H9 (cell line): ENCODE data around the gene SGCD. TPM values are rescaled to one million over a fixed set of nuclear protein-coding genes. Genes with fewer than 3 reads are reported as not detected.

ENCODE experiments used
- DNase-seq: peaks from one replicate; pipeline ENCODE4 v3.0.0-alpha.2; 2017
- H2AFZ ChIP-seq: one replicate; pipeline ENCODE4 v1.6.1; 2013; ENCODE audit warnings: mild to moderate bottlenecking, low read length, control low read depth, moderate library complexity
- H2AK5ac ChIP-seq: 2 replicates; pipeline ENCODE4 v1.6.1; 2013; ENCODE audit warnings: low read length, control low read depth, mixed read lengths; ENCODE audit not compliant: insufficient read length
- H2BK120ac ChIP-seq: one replicate; pipeline ENCODE4 v1.6.1; 2013; ENCODE audit warnings: low read depth, mild to moderate bottlenecking, low read length, control low read depth, inconsistent platforms; ENCODE audit not compliant: poor library complexity, severe bottlenecking
- H2BK12ac ChIP-seq: 2 replicates; pipeline ENCODE4 v1.6.1; 2013; ENCODE audit warnings: low read length, control low read depth, mixed read lengths, low read depth; ENCODE audit not compliant: insufficient read length
- H2BK15ac ChIP-seq: 2 replicates; pipeline ENCODE4 v1.6.1; 2013; ENCODE audit warnings: low read depth, low read length, control low read depth
- H2BK20ac ChIP-seq: one replicate; pipeline ENCODE4 v1.6.1; 2013; ENCODE audit warnings: low read depth, mild to moderate bottlenecking, low read length, control low read depth, inconsistent platforms; ENCODE audit not compliant: poor library complexity, severe bottlenecking
- H2BK5ac ChIP-seq: 2 replicates; pipeline ENCODE4 v1.6.1; 2013; ENCODE audit warnings: low read length, control low read depth, mixed read lengths; ENCODE audit not compliant: insufficient read length
- H3K14ac ChIP-seq: 2 replicates; pipeline ENCODE4 v1.6.1; 2013; ENCODE audit warnings: low read length, control low read depth; ENCODE audit not compliant: insufficient read depth
- H3K18ac ChIP-seq: 2 replicates; pipeline ENCODE4 v1.6.1; 2013; ENCODE audit warnings: low read depth, mild to moderate bottlenecking, mixed read lengths, low read length, control low read depth; ENCODE audit not compliant: insufficient read length
- H3K23ac ChIP-seq: 2 replicates; pipeline ENCODE4 v1.6.1; 2013; ENCODE audit warnings: low read length, control low read depth, mixed read lengths, low read depth; ENCODE audit not compliant: insufficient read length
- H3K23me2 ChIP-seq: 2 replicates; pipeline ENCODE4 v1.6.1; 2013; ENCODE audit warnings: low read depth, mild to moderate bottlenecking, mixed read lengths, low read length, control low read depth; ENCODE audit not compliant: insufficient read length, poor library complexity, severe bottlenecking
- H3K27ac ChIP-seq: 2 replicates; pipeline ENCODE4 v1.5.1; 2013; ENCODE audit warnings: low read length, control low read depth, mixed read lengths, low read depth; ENCODE audit not compliant: insufficient read length
- H3K27me3 ChIP-seq: 2 replicates; pipeline ENCODE4 v1.6.1; 2013; ENCODE audit warnings: low read length, control low read depth, inconsistent platforms; ENCODE audit not compliant: insufficient read depth
- H3K4ac ChIP-seq: 2 replicates; pipeline ENCODE4 v1.6.1; 2013; ENCODE audit warnings: low read depth, mild to moderate bottlenecking, control low read depth, inconsistent platforms, low read length, moderate library complexity
- H3K4me1 ChIP-seq: 2 replicates; pipeline ENCODE4 v1.6.1; 2013; ENCODE audit warnings: low read length, control low read depth, inconsistent platforms; ENCODE audit not compliant: insufficient read depth
- H3K4me2 ChIP-seq: 2 replicates; pipeline ENCODE4 v1.6.1; 2013; ENCODE audit warnings: low read length, control low read depth, mixed read lengths; ENCODE audit not compliant: insufficient read length, insufficient read depth
- H3K56ac ChIP-seq: 2 replicates; pipeline ENCODE4 v1.6.1; 2013; ENCODE audit warnings: low read depth, mild to moderate bottlenecking, mixed read lengths, low read length, control low read depth; ENCODE audit not compliant: insufficient read length
- H3K79me1 ChIP-seq: 2 replicates; pipeline ENCODE4 v1.6.1; 2013; ENCODE audit warnings: low read depth, mild to moderate bottlenecking, moderate library complexity, low read length, control low read depth, inconsistent platforms; ENCODE audit not compliant: insufficient read depth, poor library complexity, severe bottlenecking
- H3K79me2 ChIP-seq: 2 replicates; pipeline ENCODE4 v1.6.1; 2013; ENCODE audit warnings: low read length, control low read depth, inconsistent platforms; ENCODE audit not compliant: insufficient read depth
- H3K9ac ChIP-seq: 2 replicates; pipeline ENCODE4 v1.6.1; 2013; ENCODE audit warnings: low read length, control low read depth, mixed read lengths; ENCODE audit not compliant: insufficient read length; ENCODE audit errors: extremely low read depth
- H3K9me3 ChIP-seq: one replicate; pipeline ENCODE4 v1.6.1; 2013; ENCODE audit warnings: low read depth, low read length, inconsistent platforms; ENCODE audit not compliant: control insufficient read depth
- H3T11ph ChIP-seq: one replicate; pipeline ENCODE4 v1.6.1; 2013; ENCODE audit warnings: mild to moderate bottlenecking, low read length, control low read depth, inconsistent platforms
- H4K20me1 ChIP-seq: one replicate; pipeline ENCODE4 v1.6.1; 2013; ENCODE audit not compliant: control insufficient read depth, insufficient read length, insufficient read depth
- H4K5ac ChIP-seq: 2 replicates; pipeline ENCODE4 v1.6.1; 2013; ENCODE audit warnings: low read depth, mild to moderate bottlenecking, mixed read lengths, low read length, control low read depth; ENCODE audit not compliant: insufficient read length
- H4K8ac ChIP-seq: replicated peaks from 2 replicates; pipeline ENCODE4 v1.6.1; 2013; ENCODE audit warnings: low read length, control low read depth, mixed read lengths, low read depth; ENCODE audit not compliant: insufficient read length
- H4K91ac ChIP-seq: 2 replicates; pipeline ENCODE4 v1.6.1; 2013; ENCODE audit warnings: low read depth, mild to moderate bottlenecking, moderate library complexity, mixed read lengths, low read length, control low read depth; ENCODE audit not compliant: insufficient read length
- H3K27ac Mint-ChIP-seq, 3 experiments: 2 replicates in 2 of 3; 3 replicates in 1 of 3; pipeline ENCODE4 v1.8.0; 2020 to 2021; ENCODE audit warnings: mixed read lengths in 3 of 3, mild to moderate bottlenecking in 1 of 3, moderate library complexity in 1 of 3
- H3K27me3 Mint-ChIP-seq: 2 replicates; pipeline ENCODE4 v1.8.0; 2021; ENCODE audit warnings: low read depth, mild to moderate bottlenecking, moderate library complexity, mixed read lengths
- H3K36me3 Mint-ChIP-seq, 3 experiments: 2 replicates in 2 of 3; 3 replicates in 1 of 3; pipeline ENCODE4 v1.8.0; 2020 to 2021; ENCODE audit warnings: low read depth in 3 of 3, mixed read lengths in 3 of 3; ENCODE audit not compliant: insufficient read depth in 1 of 3
- H3K4me1 Mint-ChIP-seq, 2 experiments: 2 replicates each; pipeline ENCODE4 v1.8.0; 2020; ENCODE audit warnings: mixed read lengths in 2 of 2
- H3K4me3 Mint-ChIP-seq, 2 experiments: 2 replicates in 1 of 2; 3 replicates in 1 of 2; pipeline ENCODE4 v1.8.0; 2020 to 2021; ENCODE audit warnings: mild to moderate bottlenecking in 2 of 2, mixed read lengths in 2 of 2, moderate library complexity in 1 of 2
- H3K9me3 Mint-ChIP-seq, 2 experiments: 2 replicates in 1 of 2; 3 replicates in 1 of 2; pipeline ENCODE4 v1.8.0; 2020; ENCODE audit warnings: mild to moderate bottlenecking in 2 of 2, mixed read lengths in 2 of 2, moderate library complexity in 1 of 2
- WGBS: extraction: QIAGEN DNeasy Blood & Tissue Kit; methylation state at CpG from one replicate; pipeline ENCODE4 v1.1.7; 2013; ENCODE audit warnings: missing lambda C conversion rate, low lambda C conversion rate, mixed read lengths; ENCODE audit not compliant: insufficient read length; ENCODE audit errors: extremely low coverage; 5-methylcytosine and 5-hydroxymethylcytosine counted together
- total RNA-seq: library from RNA; stranded (reverse); gene quantifications from 2 replicates; pipeline ENCODE4 v1.2.1, GENCODE V29; 2021
- TF ChIP-seq, protein P1 (sequence below): fragments of 200-600 bp; sonication (generic); conservative IDR thresholded peaks from 3 replicates; pipeline ENCODE4 v1.8.0; 2021; ENCODE audit warnings: antibody characterized with exemption, mild to moderate bottlenecking

The SGCD gene
- total RNA-seq, 1 experiment from 2014 or later = 0.11 TPM

DNA sequence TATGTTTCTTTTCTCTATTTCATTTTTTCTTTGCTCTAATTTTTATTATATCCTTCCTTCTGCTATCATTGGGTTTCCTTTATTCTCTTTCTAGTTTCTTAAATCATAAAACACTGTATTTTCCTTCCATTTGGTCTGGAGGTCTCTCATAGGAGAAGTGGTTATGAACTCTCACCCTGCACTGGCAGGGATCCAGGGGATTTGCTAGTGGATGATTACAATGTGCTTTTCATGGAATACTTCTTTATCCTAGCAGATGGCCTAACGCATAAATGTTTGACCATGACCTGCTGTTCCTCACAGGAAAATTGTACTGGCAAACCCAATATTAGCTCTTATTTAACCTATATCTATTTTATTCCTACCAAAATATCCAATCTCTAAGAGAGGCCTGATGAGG, 31.5 kb upstream of the SGCD start:
- H3K9ac ChIP-seq = no peak overlapping the region
- Mint-ChIP-seq H3K27ac (no peak overlapping the region), H3K36me3 (no peaks in the 10 kb centered on the region), H3K4me3 (no peak overlapping the region), H3K4me1 (no peaks in the 10 kb centered on the region), H3K27me3 (no peaks in the 10 kb centered on the region), H3K9me3 (no peaks in the 10 kb centered on the region)
- H3K79me1 ChIP-seq = no peaks in the 10 kb centered on the region
- H2AK5ac ChIP-seq = no peak overlapping the region
- H4K91ac ChIP-seq = no peak overlapping the region
- no peak overlapping the region for H4K8ac ChIP-seq
- TF ChIP-seq, protein P1, sequence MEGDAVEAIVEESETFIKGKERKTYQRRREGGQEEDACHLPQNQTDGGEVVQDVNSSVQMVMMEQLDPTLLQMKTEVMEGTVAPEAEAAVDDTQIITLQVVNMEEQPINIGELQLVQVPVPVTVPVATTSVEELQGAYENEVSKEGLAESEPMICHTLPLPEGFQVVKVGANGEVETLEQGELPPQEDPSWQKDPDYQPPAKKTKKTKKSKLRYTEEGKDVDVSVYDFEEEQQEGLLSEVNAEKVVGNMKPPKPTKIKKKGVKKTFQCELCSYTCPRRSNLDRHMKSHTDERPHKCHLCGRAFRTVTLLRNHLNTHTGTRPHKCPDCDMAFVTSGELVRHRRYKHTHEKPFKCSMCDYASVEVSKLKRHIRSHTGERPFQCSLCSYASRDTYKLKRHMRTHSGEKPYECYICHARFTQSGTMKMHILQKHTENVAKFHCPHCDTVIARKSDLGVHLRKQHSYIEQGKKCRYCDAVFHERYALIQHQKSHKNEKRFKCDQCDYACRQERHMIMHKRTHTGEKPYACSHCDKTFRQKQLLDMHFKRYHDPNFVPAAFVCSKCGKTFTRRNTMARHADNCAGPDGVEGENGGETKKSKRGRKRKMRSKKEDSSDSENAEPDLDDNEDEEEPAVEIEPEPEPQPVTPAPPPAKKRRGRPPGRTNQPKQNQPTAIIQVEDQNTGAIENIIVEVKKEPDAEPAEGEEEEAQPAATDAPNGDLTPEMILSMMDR = no peak
- DNase-seq = no peak
- H3K4me1 ChIP-seq = no peaks in the 10 kb centered on the region
- H4K5ac ChIP-seq = no peak overlapping the region
- no peaks in the 10 kb centered on the region for H3K79me2 ChIP-seq
- no peak overlapping the region for H3K27ac ChIP-seq
- no peak overlapping the region for H2BK120ac ChIP-seq
- H4K20me1 ChIP-seq = no peaks in the 10 kb centered on the region
- H3K14ac ChIP-seq = no peak overlapping the region
- H2BK15ac ChIP-seq = no peak overlapping the region
- no peaks in the 10 kb centered on the region for H3K23me2 ChIP-seq
- H2BK5ac ChIP-seq = no peak overlapping the region
- H3K18ac ChIP-seq = no peak overlapping the region
- no peak overlapping the region for H3K4me2 ChIP-seq
- H3K56ac ChIP-seq = no peak overlapping the region
- H2BK12ac ChIP-seq = no peak overlapping the region
- H3K4ac ChIP-seq = no peak overlapping the region
- no peaks in the 10 kb centered on the region for H3K27me3 ChIP-seq
- no peaks in the 10 kb centered on the region for H3K9me3 ChIP-seq
- no peak overlapping the region for H2AFZ ChIP-seq
- WGBS = no CpG with 5 or more reads among the region's 1 CpG
- H2BK20ac ChIP-seq = no peak overlapping the region
- H3K23ac ChIP-seq = no peak overlapping the region
- no peak overlapping the region for H3T11ph ChIP-seq
